ENCODE data around the gene C12orf57.

C12orf57 gene

GRCh38 chr12:6953442-6954315, 9.9 kb downstream of the C12orf57 start:
- DNase-seq (ENCODE audit: low spot score): peak; percentile 82

DNA sequence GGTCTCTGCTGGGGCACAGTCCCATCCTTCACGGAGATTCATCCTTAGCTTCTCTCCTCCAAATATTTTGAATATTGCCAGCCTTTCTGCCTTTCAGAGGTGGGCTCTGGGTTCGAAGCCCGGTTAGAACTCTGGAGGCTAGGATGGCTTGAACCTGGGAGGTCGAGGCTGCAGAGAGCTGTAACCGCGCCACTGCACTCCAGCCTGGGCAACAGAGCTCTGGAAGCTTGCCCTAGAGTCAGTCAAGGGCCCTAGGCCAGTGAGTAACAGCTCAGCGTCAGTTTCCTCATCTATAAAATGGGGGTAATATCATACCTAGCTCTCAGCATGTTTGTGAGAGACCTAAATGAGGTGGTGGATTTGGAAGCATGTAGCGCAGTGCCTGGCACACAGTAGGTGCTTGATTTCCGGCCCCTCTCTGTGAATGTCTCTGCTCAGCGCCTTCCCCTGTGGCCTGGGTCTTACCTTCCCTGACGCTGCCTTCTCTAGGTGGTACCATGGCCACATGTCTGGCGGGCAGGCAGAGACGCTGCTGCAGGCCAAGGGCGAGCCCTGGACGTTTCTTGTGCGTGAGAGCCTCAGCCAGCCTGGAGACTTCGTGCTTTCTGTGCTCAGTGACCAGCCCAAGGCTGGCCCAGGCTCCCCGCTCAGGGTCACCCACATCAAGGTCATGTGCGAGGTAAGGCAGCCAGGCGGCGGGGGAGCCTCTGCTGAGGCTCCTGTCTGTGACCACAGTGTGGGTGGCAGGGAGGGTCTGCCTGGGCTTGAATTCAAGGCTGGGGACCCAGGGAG, 10.7 kb downstream of the C12orf57 start:
- DNase-seq (ENCODE audit: low spot score): no peak

- no peak for DNase-seq (ENCODE audit: low spot score)
These were observed 11.5 kb downstream of the C12orf57 start for GRCh38 chr12:6955108-6956020.

GRCh38 chr12:6956021-6956727, 12.4 kb downstream of the C12orf57 start:
- no peak for DNase-seq (ENCODE audit: low spot score)

DNA sequence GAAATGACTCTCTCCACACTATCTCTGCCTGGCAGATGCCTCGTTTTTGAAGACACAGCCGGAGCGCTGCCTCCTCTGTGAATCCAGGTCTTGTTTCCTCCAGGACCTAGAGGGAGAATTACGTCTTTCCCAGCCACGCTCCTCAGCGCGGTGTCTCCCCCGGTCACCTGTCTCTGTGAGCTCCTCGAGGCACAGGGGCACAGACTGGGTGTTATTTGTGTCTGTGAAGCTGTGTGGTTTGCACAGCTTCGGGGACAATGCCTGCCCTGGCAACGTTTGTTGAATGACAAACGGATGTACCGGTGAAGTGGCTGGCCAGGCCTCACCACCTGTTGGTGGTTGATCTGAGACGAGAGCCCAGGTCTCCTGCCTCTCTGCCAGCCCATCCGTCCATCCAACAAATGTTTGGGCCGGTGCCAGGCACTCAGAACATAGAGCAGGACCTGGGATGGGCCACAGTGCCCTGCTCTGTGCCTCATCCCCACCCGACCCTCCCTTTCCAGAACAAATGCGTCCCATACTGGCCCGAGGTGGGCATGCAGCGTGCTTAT, 13.4 kb downstream of the C12orf57 start:
- peak; percentile 47 for DNase-seq (ENCODE audit: low spot score)

GRCh38 chr12:6957741-6958608, 14.2 kb downstream of the C12orf57 start:
- DNase-seq (ENCODE audit: low spot score): no peak

DNA sequence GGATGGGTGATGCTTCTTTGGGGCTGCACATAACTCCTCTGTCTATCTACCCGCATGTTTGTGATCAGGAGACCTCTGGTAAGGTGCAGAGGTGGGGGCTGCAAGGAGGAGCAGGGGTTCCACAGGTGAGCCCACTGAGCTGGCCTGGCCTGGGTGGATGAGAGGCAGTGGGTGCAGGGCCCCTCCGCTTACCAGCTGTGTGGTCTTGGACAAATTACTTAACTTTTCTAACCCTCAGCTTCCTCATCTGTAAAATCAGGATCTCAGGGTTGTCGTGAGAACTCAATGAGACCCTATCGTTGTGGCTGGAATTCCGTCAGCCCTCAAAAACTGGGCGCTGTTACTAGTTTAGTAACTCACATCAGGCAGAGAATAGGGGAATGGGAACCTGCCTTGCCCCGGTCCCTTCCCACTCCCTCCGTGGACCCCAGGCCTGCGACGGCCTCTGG, 14.8 kb downstream of the C12orf57 start:
- no peak for DNase-seq (ENCODE audit: low spot score)

DNA sequence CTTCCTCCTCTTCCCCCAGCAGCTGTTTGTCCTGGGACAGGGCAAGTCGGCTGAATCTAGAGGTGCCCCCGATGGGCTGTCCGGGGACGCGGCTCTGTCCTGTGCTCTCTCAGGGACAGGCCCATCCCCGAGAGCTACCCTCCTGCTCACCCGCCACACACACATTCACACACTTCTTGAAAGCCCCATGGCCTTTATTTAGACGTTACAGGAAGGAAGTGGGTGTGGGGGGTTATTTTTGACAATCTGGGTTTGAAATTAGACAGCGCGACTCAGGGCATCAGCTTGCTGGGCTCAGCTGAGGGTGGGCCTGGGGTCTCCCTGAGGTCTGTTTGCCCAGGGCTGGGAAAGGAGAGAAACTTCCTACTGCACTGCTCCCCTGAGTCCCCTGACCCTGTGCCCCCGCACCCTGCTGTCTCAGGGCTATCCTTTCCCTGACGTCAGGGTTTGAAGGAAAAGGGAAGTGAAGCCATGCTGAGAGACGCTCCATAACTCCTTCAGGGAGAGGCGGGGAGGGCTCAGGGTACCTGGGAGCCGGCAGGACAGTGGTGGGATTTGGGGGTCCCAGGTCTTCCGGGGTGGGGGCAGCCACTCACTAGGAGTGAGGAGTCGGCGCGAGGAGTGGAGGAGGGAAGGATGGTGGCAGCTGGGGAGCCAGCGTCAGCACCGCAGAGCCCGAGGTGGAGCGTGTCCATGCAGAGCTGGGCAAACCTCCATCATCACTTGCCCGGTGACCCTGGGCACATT, 15.4 kb downstream of the C12orf57 start:
- DNase-seq (ENCODE audit: low spot score): peak; percentile 85

DNA sequence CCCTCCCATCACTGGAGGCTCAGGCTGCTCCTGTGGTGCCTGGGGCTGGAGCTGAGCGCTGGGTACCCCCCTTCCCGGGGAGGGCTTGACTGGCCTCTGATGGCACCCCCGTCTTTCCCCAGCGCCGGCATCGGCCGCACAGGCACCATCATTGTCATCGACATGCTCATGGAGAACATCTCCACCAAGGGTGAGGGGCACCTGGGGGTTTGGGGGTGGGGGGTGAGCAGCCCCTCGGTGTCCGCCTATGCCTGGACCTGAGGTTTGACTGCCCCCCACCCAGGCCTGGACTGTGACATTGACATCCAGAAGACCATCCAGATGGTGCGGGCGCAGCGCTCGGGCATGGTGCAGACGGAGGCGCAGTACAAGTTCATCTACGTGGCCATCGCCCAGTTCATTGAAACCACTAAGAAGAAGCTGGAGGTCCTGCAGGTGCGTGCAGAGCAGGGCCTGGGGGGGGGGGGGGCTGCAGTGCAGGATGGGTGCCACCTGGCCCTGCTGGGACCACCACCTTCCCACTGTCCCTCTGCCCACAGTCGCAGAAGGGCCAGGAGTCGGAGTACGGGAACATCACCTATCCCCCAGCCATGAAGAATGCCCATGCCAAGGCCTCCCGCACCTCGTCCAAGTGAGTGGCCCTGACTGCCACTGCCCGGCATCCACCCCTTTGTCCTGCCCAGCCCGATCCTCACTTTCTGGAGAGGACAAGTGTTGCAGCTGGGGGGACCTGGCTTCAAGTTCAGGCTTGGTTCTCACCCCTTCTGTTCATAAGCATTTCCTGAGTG, 16.2 kb downstream of the C12orf57 start:
- no peak for DNase-seq (ENCODE audit: low spot score)

DNA sequence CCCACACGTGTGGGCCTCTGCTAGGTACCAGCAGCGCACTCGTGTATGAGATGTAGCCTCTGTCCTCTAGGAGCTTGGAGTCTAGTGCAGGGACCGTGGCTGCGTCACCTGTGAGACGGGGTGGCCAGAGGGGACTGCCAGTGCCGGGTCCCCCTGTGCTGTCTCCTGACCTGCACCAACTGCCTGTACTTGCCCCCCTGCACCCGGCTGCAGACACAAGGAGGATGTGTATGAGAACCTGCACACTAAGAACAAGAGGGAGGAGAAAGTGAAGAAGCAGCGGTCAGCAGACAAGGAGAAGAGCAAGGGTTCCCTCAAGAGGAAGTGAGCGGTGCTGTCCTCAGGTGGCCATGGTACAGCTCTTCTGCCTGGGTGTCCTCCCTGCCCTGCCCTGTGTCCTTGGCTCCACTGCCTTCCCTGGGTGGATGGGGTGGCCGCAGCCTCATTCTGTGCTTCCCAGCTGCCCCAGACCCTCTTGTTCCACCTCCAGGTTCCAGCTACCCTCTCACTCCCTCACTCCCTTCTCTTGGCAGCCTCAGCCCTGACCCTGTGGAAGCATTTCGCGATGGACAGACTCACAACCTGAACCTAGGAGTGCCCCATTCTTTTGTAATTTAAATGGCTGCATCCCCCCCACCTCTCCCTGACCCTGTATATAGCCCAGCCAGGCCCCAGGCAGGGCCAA, 16.9 kb downstream of the C12orf57 start:
- no peak for DNase-seq (ENCODE audit: low spot score)

GRCh38 chr12:6961278-6961694, 17.5 kb downstream of the C12orf57 start:
- peak; percentile 95 for DNase-seq (ENCODE audit: low spot score)

GRCh38 chr12:6961695-6962284, 18.0 kb downstream of the C12orf57 start:
- DNase-seq (ENCODE audit: low spot score): no peak

GRCh38 chr12:6962285-6963015, 18.6 kb downstream of the C12orf57 start:
- DNase-seq (ENCODE audit: low spot score): no peak

DNA sequence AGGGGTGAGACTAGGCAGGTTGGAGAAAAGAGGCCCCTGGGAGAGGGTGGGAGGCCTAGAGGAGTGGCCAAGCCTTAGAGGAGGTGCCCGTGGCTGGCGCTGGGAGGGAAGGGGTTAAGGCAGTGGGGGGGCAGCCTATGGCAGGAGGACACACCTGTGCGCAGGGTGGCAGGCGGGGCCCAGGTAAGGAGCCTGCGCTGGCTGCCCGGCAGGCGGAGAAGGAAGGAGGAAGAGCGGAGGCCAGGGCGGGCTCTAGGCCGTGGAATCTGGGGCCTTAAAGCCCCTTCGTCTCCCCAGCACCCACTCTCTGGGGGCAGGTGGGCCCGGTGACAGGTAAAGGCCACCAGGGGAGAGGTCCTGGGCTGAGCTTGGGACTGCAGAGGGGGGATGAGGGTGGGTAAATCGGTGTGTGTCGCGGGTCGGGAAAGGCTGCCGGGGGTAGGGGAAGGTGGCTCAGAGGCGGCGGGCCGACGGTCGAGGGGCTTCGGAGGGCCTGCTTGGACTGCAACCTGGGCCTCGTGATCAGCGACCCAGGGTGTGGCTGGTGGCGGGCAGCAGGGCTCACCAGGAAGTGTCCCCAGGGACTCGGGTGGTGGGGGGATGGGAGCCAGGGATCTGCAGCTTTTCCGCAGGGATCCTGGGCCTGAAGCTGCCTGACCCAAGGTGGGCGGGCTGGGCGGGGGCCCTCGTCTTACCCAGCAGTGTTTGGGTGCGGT, 19.4 kb downstream of the C12orf57 start:
- DNase-seq (ENCODE audit: low spot score): no peak

DNA sequence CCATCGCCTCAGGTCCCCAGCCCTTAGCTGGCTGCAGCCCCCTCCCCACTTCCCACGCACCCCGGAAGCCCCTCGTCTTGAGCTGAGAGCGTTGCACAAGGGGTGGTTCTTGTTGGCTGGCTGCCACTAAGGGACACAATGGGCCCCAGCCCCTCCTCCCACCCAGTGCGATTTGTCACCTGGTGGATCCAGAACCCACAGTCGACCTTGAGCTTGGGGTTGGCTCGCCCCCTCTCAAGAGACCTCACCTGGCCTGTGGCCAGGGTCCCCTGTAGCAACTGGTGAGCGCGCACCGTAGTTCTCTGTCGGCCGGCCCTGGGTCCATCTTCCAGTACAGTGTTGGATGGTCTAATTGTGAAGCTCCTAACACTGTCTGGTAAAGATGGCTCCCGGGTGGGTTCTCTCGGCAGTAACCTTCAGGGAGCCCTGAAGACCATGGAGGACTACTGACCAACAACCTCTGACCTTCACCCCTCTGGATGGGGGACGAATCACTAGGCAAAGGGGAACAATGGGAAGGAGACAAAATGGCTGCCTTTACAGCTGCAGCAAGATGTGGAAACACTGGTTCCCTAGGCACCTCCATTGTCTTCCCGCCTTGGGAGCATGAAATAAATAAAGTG, 20.1 kb downstream of the C12orf57 start:
- DNase-seq (ENCODE audit: low spot score): no peak

DNA sequence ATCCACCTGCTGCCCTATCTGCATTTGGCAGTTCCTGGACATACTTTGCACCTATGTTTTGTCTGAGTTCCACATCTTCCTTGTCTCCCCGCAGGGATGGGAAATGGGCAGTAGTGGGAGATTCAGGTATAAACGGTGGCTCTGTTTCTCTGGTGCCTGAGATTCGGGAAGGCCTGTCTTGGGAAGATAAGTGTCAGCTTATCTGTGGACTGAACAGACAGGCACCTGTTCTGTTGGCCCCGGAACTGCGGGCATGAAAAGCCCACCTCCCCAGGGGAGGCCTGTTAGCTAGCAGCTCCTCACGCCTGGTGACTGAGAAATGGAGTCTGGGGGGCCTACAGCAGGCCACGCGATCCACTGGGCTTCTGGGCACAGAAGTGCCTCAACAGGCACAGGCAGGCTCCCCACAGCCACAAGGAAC, 20.8 kb downstream of the C12orf57 start:
- no peak for DNase-seq (ENCODE audit: low spot score)
